Thymus (tissue), 11 donors: ENCODE measurements around the gene KRT74. TPM values are rescaled to one million over a fixed set of nuclear protein-coding genes. Genes with fewer than 3 reads are reported as not detected.
A peak's percentile ranks its signal among the peaks of the same experiment; 100 is the strongest.
"Not testable (repeated sequence)": the region's sequence is repeated elsewhere in the genome, so short reads cannot be mapped to it uniquely, and the experiment has no call there.

ENCODE experiments used
- DNase-seq, 9 donors: peaks; one replicate each; pipeline ENCODE4 v3.0.0-alpha.2; 2013; ENCODE audit warnings: low spot score in 9 of 9, low read depth in 6 of 9, missing footprints in 1 of 9
- H3K27ac ChIP-seq, 2 donors: one replicate each; pipeline ENCODE4 v1.5.1; 2013; ENCODE audit warnings: control low read depth in 1 of 2, low read depth in 1 of 2, low read length in 1 of 2, mild to moderate bottlenecking in 1 of 2, moderate library complexity in 1 of 2
- H3K27me3 ChIP-seq, 2 donors: one replicate each; pipeline ENCODE4 v1.5.1; 2013; ENCODE audit warnings: low read length in 1 of 2; ENCODE audit not compliant: control insufficient read depth in 2 of 2, insufficient read depth in 1 of 2
- H3K36me3 ChIP-seq, 2 donors: one replicate each; pipeline ENCODE4 v1.5.1; 2013; ENCODE audit warnings: low read length in 1 of 2, mild to moderate bottlenecking in 1 of 2, moderate library complexity in 1 of 2; ENCODE audit not compliant: control insufficient read depth in 2 of 2, insufficient read depth in 2 of 2
- H3K4me1 ChIP-seq, 2 donors: one replicate each; pipeline ENCODE4 v1.5.1; 2013; ENCODE audit warnings: low read length in 2 of 2; ENCODE audit not compliant: control insufficient read depth in 2 of 2, insufficient read depth in 2 of 2
- H3K4me3 ChIP-seq, 2 donors: one replicate each; pipeline ENCODE4 v1.5.1; 2013; ENCODE audit warnings: low read length in 2 of 2, control low read depth in 1 of 2, mild to moderate bottlenecking in 1 of 2
- H3K9me3 ChIP-seq, 2 donors: one replicate each; pipeline ENCODE4 v1.5.1; 2013; ENCODE audit warnings: low read length in 1 of 2, mild to moderate bottlenecking in 1 of 2; ENCODE audit not compliant: control insufficient read depth in 2 of 2, insufficient read depth in 1 of 2
- WGBS: extraction: QIAGEN DNeasy Blood & Tissue Kit; methylation state at CpG from one replicate; pipeline ENCODE4 v1.1.7; 2013; 5-methylcytosine and 5-hydroxymethylcytosine counted together
- polyA plus RNA-seq: library from polyadenylated mRNA; stranded (reverse); fragments of 200-250 nt; gene quantifications from one replicate; pipeline ENCODE4 v1.2.3, GENCODE V29; 2013
- total RNA-seq: library from RNA; stranded (reverse); fragments of 120-200 nt; gene quantifications from one replicate; pipeline ENCODE4 v1.2.4, GENCODE V29; 2013
- donor health status: healthy.

The KRT74 gene
- total and polyA plus RNA-seq, 2 donors, result 0.09 to 0.34 TPM

DNA sequence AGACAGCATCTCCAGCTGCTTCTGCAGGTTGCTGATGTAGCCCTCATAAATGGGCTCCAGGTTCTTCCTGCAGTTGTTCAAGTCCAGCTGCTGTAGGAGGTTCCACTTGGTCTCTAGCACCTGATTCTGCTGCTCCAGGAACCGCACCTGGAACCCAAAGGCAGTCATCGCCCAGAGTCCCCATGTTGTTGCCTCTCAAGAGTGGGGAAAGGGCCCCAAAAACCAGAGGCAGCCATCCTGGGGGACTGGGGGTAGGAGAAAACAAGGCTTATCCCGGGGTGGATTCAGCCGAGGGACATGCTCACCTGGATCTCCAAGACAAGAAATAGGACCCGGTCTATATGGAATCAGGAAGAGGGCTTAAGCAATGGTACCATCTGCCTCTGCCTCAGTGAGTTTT is 25.3 kb upstream of the KRT74 start:
- H3K4me3 ChIP-seq, result no peak overlapping the region
- no peak for DNase-seq
- H3K9me3 ChIP-seq, result no peaks in the 10 kb centered on the region
- H3K27me3 ChIP-seq, result peaks cover 15 to 51% of the 10 kb centered on the region in 2 donors
- WGBS, result 96% methylated on average over 5 of the region's 5 CpGs
- H3K27ac ChIP-seq, result no peak overlapping the region
- no peaks in the 10 kb centered on the region for H3K36me3 ChIP-seq
- H3K4me1 ChIP-seq, result no peaks in the 10 kb centered on the region

DNA sequence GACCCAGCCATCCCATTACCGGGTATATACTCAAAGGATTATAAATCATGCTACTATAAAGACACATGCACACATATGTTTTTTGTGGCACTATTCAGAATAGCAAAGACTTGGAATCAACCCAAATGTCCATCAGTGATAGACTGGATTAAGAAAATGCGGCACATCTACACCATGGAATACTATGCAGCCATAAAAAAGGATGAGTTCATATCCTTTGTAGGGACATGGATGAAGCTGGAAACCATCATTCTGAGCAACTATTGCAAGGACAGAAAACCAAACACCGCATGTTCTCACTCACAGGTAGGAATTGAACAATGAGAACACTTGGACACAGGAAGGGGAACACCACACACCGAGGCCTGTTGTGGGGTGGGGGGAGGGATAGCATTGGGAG is 20.6 kb upstream of the KRT74 start:
- not testable (repeated sequence) for H3K27ac ChIP-seq, H3K36me3 ChIP-seq, H3K4me3 ChIP-seq, DNase-seq, H3K4me1 ChIP-seq, H3K9me3 ChIP-seq
- H3K27me3 ChIP-seq, result peaks cover 0 to 18% of the 10 kb centered on the region in 2 donors
- 95% methylated on average over 4 of the region's 4 CpGs for WGBS

DNA sequence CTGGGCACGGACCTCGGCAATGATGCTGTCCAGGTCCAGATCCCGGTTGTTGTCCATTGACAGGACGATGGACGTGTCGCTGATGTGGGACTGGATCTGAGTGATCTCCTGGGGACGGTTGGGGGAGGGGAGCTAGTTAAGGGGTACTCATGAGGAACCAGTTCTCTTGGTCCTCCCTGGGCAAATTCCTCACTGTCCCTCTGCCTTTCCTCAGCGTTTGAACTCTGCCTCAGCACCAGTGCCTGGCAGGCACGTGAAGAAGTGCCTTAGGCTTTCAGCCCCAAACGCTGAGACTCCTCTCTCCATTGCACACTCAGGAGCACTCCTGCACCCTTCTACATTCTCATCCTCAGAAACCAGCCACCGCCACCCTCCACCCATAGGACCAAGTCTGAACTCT is 17.9 kb upstream of the KRT74 start:
- DNase-seq, result no peak
- 98% methylated on average over 11 of the region's 11 CpGs for WGBS
- peaks cover 0 to 7% of the 10 kb centered on the region in 2 donors for H3K27me3 ChIP-seq

DNA sequence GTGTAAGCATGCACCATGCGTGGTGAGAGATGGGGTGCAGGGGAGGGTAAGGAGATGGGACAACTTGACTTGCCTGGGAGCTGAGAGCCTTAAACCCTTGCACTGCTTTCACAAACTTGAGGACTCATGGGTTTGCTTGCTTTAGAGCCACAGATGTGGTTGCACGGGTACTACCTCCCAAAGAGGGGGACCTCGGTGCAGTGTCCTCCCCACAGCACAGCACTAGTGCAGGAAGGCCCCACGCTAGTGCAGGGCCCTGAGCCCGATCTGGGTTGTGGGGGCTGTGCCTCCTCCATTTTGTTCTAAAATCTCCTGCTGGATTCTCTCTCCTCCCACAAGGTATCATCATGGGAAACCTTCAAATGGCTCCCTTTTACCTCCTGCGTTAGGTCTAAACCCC is 16.4 kb upstream of the KRT74 start:
- Histone ChIP-seq H3K27me3 (peaks cover 0 to 6% of the 10 kb centered on the region in 2 donors), H3K4me1 (peaks cover 0 to 13% of the 10 kb centered on the region in 2 donors), H3K36me3 (no peaks in the 10 kb centered on the region), H3K27ac (no peak overlapping the region), H3K9me3 (no peaks in the 10 kb centered on the region), H3K4me3 (no peak overlapping the region)
- no peak for DNase-seq
- WGBS, result 95% methylated on average over 6 of the region's 6 CpGs

More for the DNA sequence above, 17.9 kb upstream of the KRT74 start:
- Histone ChIP-seq H3K27ac (no peak overlapping the region), H3K4me1 (peaks cover 0 to under 1% of the 10 kb centered on the region in 2 donors), H3K4me3 (no peak overlapping the region), H3K36me3 (no peaks in the 10 kb centered on the region), H3K9me3 (no peaks in the 10 kb centered on the region)

DNA sequence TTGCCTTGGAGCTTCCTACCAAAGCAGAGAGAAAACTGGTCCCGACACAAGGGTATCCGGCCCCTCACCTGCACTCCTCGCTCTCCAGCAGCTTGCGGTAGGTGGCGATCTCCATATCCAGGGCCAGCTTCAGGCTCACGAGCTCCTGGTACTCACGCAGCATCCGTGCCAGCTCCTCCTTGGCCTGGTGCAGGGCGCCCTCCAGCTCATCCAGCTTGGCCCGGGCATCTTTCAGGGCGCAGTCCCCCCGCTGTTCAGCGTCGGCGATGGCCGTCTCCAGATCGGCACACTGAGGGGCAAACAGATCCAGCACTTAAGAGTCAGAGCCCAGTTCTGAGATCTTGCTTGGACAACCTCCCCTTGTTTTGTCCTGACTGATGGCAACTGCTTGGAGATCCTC is 13.9 kb upstream of the KRT74 start:
- 95% methylated on average over 17 of the region's 17 CpGs for WGBS
- Histone ChIP-seq H3K4me3 (no peak overlapping the region), H3K36me3 (no peaks in the 10 kb centered on the region), H3K27me3 (peaks cover 0 to 7% of the 10 kb centered on the region in 2 donors), H3K27ac (no peak overlapping the region), H3K4me1 (peaks cover 0 to 14% of the 10 kb centered on the region in 2 donors), H3K9me3 (no peaks in the 10 kb centered on the region)
- DNase-seq, result no peak

DNA sequence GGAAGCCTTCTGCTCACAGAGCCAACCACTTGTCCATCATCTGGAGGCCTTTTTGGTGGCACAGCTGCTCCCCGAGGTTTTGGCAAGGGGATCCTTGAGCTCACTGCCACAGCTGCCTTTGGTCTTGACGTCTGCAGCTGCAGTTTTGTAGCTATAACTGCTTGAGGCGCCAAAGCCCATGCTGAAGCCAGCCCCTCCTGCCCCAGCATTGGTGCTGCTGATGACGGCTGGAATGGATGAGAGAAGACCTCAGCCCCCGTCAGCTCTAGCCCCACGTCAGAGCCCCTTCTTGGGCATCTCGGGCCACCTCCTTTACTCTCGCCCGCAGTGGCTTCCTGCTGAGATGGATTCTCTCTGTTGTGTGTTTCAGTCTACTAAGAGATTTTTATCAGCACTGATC is 12.3 kb upstream of the KRT74 start:
- peak in 2 of 9 donors; percentile 19 to 37 for DNase-seq
- no peaks in the 10 kb centered on the region for H3K9me3 ChIP-seq
- H3K27ac ChIP-seq, result no peak overlapping the region
- 25% methylated on average over 9 of the region's 9 CpGs for WGBS
- H3K36me3 ChIP-seq, result no peaks in the 10 kb centered on the region
- no peak overlapping the region for H3K4me3 ChIP-seq
- H3K27me3 ChIP-seq, result peaks cover 0 to 15% of the 10 kb centered on the region in 2 donors
- peaks cover 0 to 29% of the 10 kb centered on the region in 2 donors for H3K4me1 ChIP-seq

DNA sequence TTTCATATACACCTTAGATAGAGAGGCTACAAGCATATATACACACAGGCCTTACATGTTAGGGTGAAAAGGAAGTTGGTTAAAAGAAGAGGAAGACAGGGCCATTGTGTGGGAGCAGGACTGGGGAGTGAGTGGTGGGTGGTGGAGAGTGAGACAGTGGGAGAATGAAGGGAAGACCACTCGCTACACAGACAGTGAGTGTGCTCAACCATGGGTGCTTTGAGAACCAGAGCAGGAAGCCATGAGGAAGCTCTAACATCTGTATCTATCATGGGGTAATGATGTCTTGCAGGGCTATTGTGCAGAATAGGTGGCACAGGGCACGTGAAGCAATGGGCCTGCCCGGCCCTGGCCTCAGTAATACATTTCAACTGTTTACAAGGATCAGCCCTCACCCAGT is 11.4 kb upstream of the KRT74 start:
- peaks cover 0 to 15% of the 10 kb centered on the region in 2 donors for H3K27me3 ChIP-seq
- peaks cover 0 to 37% of the 10 kb centered on the region in 2 donors for H3K4me1 ChIP-seq
- no peaks in the 10 kb centered on the region for H3K9me3 ChIP-seq
- no peaks in the 10 kb centered on the region for H3K36me3 ChIP-seq
- no peak overlapping the region for H3K27ac ChIP-seq
- H3K4me3 ChIP-seq, result no peak overlapping the region
- DNase-seq, result no peak
- 96% methylated on average over 3 of the region's 3 CpGs for WGBS

DNA sequence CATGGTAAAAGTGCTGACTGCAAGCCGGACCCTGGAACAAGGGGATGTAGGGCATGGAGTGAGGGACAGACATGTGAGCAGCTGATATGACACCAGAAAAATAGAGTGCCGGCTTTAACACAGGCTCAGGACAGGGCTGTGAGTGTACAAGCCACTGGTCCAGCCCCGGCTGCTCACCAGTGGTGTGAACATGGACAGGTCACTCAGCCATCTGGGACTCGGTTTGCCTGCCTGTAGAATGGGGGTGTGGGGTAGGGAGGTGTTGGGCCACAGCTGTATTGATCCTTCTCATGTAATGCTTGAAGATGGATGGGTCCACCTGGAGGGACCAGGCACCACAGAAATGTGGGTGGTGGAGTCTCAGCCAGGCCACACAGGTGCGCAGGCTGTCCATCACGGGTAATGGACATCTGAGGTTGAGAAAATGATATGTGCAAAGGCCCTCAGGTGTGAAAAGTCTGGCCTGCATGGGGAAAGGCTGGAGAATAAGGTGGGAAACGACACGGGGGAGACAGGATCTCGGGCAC is 10.6 kb upstream of the KRT74 start:
- Histone ChIP-seq H3K4me3 (no peak overlapping the region), H3K9me3 (no peaks in the 10 kb centered on the region), H3K27me3 (peaks cover 0 to 16% of the 10 kb centered on the region in 2 donors), H3K36me3 (no peaks in the 10 kb centered on the region), H3K4me1 (peaks cover 0 to 42% of the 10 kb centered on the region in 2 donors), H3K27ac (no peak overlapping the region)
- DNase-seq, result no peak
- 90% methylated on average over 9 of the region's 9 CpGs for WGBS

DNA sequence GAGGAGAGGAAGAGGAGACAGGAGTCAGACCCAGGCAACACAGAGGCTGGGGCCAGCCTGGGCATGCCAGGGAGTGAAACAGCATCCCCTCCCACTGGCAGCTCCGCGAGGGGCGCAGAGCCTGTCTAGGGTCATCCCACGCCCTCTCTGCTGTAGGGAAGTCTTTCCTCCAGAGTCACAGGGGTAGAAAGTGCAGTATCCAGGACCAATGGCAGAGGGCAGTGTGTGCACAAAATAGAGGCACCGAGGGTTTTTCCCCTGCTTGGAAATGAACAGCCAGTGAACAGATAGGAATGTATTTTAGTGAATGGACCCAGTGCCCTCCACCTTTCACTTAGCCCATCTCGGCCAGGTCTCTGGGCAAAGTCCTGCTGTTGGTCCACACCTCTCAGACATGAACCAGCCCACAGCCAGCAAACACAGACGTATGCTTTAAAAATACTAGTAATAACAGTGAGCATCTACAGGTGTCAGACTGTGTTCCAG is 9.4 kb upstream of the KRT74 start:
- H3K27me3 ChIP-seq, result peaks cover 0 to 16% of the 10 kb centered on the region in 2 donors
- peaks cover 0 to 45% of the 10 kb centered on the region in 2 donors for H3K4me1 ChIP-seq
- peak in 6 of 9 donors; percentile 35 to 71 (median 48) for DNase-seq
- 29% methylated on average over 7 of the region's 7 CpGs for WGBS
- no peak overlapping the region for H3K27ac ChIP-seq
- no peaks in the 10 kb centered on the region for H3K9me3 ChIP-seq
- no peaks in the 10 kb centered on the region for H3K36me3 ChIP-seq
- no peak overlapping the region for H3K4me3 ChIP-seq
